ENCODE data around the gene KCTD10.

The KCTD10 gene

DNA sequence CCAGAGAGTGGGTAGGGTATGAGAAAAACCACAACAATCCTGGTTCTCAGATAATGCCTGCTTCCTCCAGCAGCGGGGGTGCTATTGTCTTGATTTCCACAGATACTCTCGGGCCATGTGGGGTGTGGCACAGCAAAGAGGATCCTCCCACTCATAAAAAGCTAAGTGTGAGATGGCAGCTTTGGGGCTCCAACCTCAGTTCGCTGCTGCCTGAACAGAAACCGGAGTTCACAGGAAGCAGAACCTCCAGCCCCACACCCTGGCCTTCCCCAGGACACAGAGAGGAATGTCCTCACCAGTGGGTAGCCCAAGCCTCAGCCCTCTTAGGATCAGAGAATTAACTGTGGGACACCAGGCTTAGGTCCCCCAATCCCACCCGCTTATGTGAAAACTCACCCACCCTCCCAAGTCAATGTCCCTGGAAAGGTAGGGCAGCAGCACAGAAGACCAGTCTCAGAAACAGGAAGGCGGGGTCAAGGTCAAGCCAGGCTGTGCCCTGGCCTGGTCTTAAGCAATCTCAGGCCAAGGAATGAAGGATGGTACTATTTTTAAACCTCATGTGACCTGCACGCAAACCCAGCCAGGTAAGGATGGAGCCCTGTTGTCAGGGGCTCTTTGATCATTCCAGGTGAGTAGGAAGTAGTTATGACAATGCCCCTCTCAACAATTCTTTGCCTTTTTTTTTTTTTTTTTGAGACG is 9.0 kb downstream of the KCTD10 start:
- DNase-seq: no peak

DNA sequence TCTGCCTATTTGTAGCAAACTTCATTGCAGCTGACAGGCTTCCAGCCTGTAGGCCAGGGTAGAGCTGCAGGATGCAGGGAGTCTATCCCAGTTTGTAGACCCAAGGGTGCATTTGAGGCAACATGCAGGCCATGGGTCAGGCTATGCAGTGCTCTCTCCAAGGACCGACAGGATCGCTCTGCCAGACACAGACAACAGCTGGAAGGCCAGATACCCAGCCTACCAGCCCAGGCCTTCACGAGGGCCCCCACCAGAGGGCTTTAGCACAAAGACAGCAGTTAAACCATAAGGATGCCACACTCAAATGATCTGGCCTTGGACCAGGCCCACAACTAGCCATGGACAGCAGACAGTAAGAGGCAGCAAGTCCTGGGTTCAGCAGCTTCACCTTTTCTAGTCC is 10.3 kb downstream of the KCTD10 start:
- DNase-seq: no peak

DNA sequence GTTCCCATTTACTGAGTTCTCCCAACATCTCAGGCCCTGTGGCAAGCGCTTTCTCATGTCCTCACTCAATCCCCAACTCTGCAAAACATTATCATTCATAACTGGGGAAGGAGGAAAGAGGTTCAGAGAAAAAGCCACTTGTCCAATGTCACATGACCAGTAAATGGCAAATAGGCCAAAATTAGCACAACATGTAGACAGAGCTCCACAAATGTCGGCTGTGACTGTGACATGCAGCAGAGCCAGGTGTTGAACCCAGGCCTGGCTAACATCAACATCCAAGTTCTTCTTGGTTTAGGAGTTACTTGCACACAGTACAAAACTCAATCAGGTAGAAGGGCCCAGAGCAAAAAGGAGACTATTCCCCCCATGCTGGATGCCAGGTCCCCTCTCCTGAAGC is 10.8 kb downstream of the KCTD10 start:
- DNase-seq: no peak

DNA sequence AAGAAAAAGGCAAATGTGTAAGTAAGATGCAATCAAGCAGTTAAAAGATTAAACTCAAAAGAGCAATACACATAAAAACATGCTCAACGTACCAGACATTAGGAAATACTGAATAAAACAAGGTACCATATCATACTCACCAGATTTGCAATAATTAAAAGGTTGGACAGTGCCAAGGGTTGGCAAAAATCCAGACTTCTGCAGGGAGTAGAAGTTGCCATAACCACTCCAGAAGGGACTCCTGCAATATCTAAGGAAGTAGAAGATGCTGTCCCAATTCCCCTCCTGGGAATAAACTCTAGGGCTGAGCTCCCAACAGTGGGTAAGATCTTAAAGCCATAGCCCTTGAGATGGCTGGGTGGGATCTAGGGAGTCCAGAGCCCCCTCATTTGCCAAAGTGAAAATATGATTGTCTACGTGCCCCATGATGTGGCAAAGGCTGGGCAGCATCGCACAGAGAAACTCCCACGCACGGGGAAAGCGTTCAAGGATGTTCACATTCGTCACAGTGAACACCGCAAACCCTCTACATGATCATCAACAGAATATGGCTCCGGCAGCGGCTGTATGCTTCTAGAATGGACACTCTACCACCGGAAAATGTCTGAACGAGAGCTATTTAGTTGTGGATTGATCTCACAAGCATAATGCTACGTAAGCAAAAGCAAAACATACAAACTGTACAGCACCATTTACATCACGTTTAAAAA is 12.3 kb downstream of the KCTD10 start:
- DNase-seq: no peak

DNA sequence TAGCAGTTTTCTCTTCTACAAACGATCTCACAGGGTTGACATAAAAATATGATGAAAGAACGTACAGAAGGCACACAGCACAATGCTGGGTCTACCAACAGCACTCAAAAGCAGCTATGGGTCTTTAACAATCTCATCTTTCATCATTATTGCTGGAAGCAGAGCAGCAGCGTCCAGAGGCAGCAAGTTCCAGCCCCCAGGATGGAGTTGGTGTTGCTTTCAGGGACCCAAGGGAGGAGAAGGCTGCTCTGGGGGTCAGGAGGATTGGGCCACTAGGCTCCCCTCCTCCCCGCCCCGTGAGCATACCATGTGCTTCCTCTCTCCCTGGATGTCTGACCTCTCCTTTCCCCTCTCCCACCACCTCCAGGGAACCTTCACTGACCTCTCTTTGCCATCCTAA is 13.3 kb downstream of the KCTD10 start:
- no peak for DNase-seq

DNA sequence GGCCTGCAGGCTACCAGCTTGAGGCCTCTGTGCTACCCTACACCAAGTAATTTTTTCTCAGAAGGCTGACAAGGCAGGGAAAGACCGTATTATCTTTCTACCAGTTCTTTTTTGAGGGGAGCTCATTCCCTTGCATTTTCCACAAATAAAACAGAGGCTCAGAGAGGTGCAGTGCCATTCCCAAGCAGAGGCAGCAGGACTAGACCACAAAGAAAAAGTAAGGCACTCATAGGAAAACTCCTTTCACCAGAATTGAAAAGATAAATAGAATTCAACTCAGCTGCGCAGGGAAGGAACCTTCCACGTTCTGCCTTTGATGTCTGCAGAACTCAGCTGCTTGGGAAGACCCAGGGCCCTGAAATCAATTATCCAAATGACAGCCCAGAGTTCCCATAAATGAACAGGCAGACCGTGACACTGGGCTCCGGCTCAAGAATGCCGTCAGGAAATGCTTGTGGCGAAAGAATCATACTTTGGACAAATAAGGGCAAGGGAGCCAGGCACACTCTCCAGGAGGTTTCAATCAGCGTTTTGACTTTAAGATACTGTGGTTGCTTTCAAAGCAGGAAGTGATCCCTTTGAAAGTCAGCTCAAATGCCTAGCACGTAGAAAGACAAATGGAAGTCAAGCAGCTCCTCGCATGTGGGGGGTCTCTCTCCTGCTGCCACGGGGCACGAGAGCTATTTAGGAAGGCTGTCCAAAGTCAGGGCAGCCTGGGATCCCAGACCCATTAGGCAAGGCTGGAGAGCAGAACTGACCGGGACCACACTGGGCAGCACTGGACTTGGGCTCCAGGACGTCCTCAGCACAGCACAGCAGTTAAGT is 14.0 kb downstream of the KCTD10 start:
- no peak for DNase-seq

DNA sequence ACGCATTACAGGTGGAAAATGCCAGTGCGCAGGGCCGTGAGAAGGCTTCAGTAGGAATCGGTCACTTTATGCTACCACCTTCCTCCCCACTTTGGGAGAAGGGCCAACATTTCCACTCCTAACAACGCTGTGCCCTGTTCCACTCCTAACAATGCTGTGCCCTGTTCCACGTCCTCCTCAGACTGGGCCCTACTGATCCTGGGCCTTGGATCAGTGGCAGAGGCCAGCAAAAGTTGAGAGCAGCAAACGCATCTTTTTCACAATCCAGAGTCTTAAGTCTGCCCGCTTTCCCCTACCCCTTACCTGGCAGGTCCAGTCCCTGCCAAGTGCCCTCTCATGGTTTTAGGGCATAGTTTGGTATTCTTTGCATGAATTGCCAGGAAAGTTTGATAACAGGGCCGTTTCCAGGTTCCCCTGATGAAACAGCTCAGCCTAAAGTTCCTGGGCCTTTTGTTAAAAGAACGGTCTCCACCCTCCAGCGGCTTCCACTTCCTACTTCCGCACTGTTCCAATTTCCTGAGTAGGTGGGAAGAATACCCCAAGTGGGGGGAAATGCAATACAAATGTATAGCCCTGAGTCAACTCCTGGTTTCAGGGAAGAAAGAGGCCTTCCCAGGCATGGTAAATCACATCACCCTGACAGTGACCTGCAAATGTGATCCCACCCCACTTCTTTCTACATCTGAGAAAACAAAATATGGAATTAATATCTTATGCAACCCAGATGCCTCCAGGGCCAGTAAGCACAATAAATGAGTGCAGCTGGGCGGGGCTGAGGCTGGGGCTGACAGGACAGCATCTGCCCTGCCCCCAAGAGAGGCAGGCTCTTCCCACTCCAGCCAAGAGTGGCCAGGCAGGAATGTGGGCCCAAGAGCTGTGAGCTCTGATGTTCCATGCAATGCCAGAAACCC is 15.0 kb downstream of the KCTD10 start:
- no peak for DNase-seq

DNA sequence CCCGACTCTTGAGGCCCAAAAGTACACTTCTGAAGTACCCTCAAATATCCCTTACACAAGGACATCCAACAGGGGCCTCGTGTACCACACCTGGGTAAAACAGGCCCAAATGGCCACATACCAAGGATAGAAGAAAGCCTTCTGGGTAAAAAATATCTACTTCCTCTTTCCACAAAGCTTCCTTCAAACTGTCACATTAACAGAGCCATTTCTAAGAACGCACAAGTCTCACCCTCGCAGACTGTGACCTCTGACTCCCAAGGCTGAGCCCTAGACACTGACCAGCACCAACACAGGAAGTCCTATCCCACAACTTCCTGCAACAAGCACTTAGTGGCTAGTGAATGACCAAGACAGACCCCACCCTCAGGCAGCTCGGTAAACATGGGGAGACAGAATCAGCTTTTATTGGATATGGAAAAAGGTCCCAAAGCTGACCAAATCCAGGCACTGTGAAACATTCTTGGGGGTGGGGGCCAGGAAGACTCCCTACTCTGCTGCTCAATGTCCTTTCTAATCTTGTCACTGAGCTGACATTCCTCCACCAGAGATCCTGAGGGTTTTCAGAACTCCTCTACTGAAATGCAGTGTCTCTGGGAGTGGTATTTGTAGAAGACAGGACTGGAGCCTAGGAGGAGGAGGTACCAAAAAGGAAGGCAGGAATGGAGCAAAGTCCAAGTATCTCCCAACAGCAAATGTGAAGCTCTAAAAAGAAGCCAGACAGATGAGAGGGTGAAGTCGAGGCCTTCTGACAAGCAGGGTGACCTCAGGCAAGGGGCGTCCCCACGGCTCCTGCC is 15.9 kb downstream of the KCTD10 start:
- DNase-seq: no peak

DNA sequence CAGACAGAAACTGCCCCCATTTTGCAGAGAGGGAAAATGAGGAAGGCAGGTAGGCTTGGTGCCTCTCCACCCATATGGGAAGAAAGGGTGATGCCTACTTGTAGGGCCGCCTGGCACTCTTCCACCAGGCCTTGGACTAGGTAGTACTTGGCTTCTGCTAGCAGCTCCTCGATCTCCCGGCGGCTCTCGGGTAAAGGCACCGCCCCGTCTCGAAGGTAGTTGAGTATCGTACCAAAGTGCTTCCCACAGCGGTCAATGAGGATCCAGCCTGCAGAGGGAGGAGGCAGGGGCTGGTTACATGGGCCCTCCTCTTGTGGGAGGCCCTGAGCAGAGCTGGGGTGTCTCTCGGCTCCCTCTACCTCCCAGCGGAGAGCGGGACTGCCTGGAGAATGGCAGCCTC is 16.6 kb downstream of the KCTD10 start:
- DNase-seq: no peak

DNA sequence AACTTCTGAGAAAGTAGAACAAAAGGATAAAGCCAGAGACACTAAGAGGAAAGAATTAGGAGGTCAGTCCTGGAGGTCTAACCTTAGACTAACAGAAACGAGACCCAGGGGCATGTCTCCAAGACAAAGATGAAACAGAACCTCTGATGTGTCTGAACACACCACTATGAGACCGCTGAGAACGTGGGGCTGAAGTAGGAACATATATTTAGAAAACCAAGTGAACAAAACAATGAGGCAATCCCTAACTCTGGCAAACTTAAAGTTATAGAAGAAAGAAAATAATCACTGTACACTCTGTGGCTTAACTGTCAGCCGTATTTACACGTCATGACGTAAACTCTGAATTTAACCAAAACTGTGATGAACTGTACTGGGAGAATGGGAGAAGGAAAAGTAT is 17.9 kb downstream of the KCTD10 start:
- DNase-seq: no peak

DNA sequence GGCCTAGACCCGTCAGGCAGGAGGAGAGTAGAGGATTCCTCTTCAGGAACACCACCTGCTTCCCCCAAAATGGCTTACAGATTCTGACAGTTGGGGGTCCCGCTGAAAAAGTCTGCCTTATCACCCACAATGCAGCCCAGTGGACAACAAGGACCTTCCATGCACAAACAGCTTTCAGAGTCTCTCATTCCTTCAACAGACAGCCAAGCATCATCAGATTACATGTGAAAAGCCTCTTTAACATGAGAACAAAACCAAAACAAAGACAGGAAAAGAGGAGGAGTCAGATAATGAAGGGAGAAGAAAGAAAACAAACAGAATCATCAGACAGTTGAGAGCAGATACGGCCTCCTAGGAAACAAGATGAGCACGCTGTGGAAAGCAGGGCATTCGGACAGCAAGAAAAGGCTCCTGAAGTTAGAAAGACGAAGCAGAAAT is 18.3 kb downstream of the KCTD10 start:
- no peak for DNase-seq

DNA sequence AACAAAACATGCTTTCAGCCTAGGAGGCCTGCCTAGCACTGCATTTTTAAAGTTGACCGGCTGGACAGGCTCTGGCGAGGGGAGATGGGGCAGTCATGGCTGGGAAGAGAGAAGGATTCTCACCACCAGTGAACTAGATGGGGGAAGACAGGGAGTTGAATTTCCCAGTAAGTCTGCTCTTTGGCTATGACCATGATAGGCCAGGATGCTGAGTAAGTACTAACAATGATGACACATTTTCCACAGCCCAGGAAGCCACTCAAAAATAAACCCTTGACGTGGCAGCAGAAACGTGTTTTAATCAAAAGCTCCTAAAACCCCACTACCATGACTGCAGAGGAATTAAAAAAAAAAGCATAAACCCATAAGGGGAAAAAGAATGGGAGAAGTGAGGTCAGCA is 19.0 kb downstream of the KCTD10 start:
- no peak for DNase-seq

DNA sequence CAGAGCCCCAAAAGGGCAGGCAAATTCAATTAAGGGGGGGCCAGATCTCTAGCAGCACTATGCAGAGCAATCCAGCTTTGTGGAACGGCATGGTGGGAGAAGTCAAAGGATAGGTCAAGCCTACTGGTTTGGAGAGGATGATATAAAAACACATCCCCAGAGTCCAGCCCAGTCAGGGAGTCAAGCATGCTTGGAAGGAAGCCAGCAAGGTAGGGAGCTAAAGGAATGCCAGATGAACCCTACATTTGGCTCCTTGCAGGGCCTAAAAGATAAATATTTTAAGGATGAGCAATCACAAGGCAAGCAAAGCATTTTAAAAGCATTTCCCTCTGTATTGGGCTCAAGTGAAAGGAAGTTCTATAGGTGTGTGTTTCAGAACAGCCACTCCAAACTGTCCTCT is 21.4 kb downstream of the KCTD10 start:
- no peak for DNase-seq

DNA sequence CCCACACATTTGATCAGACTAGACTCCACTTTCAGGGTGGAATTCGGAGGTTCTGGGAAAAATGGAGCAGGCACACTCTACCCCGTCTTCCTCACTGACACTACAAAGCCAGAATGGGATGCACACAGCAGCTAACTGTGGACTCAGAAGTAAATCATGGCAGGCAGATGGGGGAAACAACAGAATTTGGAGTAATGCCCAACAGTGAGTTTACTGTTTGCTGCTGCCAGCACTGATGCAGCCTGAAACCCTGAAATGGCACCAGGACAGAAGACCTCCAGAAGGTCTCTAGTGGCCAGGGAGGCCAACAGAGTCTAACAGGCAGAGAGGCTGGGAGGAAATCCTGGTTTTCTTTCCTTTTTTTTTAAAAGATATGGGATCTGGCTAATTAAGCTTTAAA is 24.6 kb downstream of the KCTD10 start:
- DNase-seq: no peak

DNA sequence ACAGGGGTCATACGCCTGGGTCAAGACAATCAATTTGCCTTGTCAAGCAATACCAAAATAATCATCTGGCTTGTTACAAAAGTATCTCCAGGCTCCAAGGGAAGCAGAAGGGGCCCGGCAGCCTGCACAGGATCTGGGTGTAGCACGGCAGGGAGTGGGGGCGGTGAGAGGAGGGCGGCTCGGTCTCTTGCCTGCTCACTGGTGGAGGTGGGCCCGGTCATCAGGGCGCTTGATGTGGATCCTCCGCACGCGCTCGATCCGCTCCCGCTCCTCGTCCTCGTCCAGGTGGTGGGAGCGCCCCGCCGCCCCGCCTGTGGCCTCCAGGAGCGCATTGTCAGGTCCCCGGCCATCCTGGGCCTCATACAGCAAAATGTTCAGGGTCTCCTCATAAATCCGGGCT is 25.7 kb downstream of the KCTD10 start:
- DNase-seq: no peak

DNA sequence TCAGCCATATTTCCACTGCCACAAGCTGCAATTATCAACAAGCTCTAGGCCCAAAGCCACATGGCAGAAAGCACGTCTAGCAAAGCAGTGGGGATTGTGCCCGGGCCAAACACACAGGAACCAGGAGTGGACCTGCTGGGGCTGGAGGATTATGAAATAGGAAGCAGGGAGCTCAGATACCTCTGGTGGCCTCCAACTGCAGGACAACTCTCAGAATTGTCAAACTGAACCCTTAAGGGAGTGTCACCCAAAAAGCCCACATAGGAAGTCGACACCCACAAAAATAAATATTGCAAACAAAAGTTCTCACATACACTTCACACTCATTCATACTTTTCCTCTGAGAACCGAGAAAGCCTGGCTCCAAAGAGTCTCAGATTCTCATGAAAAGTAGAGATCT is 26.1 kb downstream of the KCTD10 start:
- DNase-seq: no peak

DNA sequence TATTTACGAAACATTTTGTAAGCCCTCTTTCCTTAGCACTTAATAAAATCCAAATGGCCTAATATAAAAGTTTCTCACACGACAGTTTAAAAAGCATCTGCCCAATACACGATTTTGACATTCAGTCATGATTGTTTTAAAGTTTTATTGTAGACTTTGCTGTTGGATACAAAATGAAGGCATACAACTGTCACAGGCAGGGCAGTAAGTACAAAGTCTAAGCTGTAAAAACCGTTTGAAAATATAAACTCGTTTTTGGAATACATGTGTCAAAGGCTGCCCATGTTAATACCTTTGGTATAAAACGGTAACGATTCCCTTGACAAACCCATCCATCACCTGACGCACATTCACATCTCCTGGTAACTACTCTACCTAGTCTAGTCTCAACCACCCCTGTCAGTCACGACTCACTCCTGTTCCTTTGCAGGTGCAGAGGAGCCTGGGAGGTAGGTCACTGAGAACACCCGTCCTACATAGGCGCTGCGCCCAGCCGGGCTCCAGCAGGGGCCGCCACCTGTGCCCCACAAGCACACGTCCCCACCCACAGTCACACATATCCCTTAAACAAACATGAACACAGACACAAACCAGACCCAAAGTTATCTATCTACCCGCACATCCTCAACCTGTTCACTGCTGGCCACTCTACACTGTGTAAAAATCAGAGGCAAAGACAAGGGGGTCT is 27.1 kb downstream of the KCTD10 start:
- DNase-seq: no peak

DNA sequence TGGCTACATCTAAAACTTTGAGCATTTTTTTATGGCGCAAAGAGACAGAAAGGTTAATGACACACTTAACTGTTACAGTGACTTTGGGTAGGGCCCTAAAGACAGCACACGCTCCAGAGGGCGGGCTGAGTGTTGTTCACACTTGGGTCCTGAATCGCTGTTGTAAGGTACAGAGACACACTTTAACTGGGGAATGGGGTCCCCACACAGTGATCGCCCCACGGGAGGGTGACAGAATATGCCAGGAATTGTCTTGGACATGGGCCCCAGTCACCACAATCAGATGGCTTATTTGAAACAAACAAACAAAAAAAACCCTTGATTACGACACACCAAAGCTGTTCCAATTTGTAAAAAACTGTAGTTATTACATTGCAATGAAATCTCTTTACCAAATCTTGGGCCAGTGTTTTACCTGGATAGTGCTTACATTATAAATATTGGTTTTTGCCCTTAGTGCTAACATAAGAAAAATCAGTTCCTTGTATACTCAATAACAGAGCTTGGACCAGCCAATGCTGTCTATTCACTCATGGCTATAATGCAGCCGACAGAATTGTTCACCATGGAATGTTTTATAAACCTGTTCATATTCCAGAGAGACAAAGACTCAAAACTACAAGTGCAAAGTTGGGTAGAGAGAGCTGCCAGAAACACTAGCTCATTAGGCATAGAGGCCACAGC is 28.3 kb downstream of the KCTD10 start:
- no peak for DNase-seq

DNA sequence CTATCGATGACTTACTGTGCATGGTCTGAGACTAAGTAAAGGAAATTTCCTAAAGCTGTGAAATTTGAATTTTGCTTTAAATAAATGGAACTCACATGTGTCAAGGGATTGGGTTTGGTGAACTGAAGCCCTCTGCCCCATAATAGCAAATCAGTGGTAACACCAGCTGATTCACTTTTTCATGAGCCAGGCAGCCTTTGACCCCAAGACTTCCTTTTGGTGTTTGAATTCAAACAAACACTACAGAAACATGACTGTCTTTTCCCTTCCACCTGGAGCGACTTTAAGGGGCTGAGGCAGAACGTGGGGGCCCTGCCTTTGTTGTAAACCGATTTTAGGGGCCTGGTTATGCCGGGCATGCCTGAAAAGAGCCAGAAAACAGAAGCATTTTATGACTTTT is 28.8 kb downstream of the KCTD10 start:
- no peak for DNase-seq

DNA sequence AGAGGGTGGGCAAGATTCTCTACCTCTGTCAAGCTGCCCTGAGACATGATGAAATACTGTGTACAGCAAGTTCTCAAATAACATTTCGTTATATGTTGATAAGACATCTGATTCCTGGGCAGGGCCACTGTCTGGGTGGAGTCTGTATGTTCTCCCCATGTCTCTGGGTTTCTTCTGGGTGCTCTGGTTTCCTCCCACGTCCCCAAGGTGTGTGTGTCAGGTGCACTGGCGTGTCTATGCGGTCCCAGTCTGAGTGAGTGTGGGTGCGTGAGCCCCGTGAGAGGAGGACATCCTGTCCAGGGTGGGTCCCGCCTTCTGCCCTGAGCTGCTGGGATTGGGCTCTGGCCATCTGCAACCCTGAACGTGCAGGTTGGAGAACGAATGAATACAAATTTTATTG is 29.6 kb downstream of the KCTD10 start:
- no peak for DNase-seq

DNA sequence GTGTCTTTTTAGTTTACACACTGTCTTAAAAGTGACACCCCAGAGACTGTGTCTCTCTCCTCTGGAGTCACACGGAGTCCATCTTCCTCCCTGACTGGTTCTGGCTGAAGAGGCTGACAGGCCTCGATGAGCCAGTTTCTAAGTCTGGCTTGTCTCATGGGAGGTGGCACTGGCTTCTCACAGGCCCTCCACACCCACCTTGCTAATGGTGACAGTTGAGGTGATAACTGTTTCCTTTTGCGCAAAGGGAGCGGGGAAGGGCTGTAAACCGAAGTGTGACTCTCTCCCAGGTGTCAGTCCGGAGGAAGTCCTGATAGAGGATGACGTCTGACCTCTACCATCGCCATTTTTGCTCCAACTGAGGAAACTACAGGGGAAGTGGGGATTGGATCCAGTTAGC is 30.2 kb downstream of the KCTD10 start:
- DNase-seq: no peak

Measured in bone marrow (tissue), 2 donors.